Measurements from ENCODE around the gene SLC35G6.
A peak's percentile ranks its signal among the peaks of the same experiment; 100 is the strongest.
"Not testable (repeated sequence)": the region's sequence is repeated elsewhere in the genome, so short reads cannot be mapped to it uniquely, and the experiment has no call there.

SLC35G6 gene

GRCh38 chr17:7479213-7480088 is 1.8 kb upstream of the SLC35G6 start, which contains the start of gene ZBTB4:
TSS of gene ZBTB4 (minus strand) at chr17:7479631. CDS start at chr17:7466801, 12,830 bp downstream.
- DNase-seq (ENCODE audit: low read depth): no peak

DNA sequence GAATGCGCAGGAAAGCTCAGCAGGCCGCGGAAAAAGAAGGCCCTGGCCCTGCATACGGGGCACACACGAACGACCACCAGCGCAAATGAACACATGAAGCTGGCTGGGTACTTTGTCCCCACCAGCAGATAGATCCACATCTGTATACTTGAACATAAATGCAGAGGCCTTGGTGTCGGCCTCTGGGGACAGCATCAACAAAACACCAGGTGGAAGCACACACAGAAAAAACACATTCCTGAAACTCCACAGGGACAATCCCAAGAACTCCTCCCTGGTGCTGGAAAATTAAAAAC is 1.2 kb upstream of the SLC35G6 start:
- DNase-seq (ENCODE audit: low read depth): no peak

- not testable (repeated sequence) for DNase-seq (ENCODE audit: low read depth)
Measured at GRCh38 chr17:7481842-7482741, 846 bp downstream of the SLC35G6 start.

DNA sequence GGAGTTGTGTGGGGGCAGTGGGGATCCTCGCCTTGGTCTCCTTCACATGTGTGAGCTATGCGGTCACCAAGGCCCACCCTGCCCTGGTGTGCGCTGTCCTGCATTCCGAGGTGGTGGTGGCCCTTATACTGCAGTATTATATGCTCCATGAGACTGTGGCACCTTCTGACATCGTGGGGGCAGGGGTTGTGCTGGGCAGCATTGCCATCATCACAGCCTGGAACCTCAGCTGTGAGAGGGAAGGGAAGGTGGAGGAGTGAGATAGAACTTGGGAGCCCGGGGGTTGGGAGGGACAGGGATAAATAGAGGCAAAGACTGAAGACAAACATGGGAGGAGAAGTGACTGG is 1.5 kb downstream of the SLC35G6 start:
- not testable (repeated sequence) for DNase-seq (ENCODE audit: low read depth)

DNA sequence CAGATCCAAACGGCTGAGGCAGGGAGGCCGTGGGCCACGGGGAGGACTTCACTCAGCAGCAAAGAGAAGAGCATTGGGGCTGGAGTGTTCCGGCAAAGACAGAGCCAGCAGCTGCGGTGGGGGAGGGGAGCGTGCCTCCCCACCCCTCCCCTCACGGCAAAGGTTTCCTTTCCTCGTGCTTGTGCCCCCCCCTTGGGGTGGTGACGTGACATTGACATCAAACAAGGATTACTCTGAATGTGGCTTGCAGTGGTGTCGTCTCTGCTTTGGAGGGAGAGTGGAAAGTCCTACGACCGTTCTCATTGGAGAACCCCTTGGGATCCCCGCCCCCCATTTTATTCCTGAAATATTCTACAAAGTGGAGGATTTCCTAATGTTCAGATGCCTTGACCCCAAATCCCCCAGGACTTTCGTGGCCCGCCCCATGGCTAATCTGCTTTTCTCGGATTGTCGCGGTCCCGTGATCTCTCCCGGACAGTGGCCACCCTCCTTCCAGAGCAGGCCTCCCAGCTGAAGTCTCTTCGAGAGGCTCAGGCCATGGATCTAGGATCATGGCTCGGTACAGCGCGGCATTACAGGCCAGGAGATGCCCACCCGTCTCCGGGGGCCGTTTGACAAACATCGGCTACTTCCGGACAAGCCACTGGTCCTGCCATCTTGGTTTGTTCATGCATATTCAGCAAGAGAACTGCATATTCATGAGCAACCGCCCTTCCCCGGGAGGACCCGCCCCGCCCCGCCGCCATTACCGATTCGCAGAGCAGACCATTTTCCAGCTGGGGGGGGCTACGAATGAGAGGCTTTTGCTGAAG is 2.2 kb downstream of the SLC35G6 start:
- DNase-seq (ENCODE audit: low read depth): no peak

DNA sequence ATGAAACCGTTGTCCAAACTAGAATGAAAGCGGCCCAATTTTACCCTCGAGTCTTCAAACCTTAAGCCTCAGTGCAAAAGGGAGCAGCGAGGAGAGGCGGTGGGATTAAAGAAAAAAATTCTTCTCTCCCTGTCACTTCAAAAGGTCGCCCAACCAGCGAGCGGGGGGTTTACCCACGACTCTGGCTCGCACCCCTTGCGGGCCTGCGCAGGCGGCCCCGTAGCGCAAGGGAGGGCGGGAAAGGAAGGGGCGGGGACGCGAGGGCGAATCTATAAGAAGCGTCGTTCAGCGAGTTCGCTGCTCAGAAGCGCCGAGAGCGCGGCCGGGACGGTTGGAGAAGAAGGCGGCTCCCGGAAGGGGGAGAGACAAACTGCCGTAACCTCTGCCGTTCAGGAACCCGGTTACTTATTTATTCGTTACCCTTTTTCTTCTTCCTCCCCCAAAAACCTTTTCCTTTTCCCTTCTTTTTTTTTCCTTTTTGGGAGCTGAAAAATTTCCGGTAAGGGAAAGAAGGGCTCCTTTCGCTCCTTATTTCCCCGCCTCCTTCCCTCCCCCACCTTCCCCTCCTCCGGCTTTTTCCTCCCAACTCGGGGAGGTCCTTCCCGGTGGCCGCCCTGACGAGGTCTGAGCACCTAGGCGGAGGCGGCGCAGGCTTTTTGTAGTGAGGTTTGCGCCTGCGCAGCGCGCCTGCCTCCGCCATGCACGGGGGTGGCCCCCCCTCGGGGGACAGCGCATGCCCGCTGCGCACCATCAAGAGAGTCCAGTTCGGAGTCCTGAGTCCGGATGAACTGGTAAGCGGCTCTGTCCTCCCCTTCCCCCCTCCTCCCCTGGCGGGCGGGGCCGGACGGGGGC is 3.0 kb downstream of the SLC35G6 start, which contains the start of gene POLR2A:
TSS of gene POLR2A (plus strand) at position 300 of the 852 bp plus-strand sequence.
- DNase-seq (ENCODE audit: low read depth): peak; percentile 88

DNA sequence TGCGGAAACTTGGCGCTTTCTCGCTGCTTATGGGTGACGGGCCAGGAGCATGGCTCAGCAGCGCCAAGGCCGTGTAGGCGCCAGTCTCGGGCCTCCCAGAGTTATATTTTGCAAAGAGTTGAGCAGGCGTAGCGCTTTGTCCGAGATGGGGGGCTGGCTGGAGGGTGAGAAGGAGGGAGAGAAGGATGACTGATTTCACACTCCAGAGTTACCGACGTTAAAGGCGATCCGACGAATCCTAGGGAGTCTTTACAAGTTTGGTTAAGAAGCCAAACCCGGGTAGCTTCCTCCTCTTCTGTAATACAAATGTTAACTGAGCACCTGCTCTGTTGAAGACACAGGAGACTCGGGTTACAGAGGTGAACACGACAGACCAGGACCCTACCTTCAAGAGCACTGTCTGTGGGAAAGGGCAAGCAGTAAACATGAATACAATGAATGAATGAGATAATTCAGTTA is 3.7 kb downstream of the SLC35G6 start:
- DNase-seq (ENCODE audit: low read depth): no peak

DNA sequence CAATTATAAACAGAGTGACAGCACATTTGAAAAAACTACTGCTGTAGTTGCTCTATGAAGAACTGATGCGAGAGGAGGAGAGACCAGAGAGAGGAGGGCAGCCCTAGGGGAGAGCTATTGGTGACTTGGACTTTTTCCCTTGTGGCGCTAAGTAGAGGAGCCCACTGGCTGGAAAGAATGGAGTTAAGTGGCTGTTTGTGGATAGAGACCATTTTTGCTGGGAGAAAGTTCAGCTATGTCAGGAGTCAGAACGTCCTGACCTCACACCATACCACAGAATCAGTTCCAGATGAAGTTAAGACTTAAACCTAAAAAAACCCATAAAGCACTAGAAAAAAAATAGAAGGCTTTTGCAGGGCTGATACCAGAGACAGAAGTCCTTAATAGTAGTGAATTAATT is 4.9 kb downstream of the SLC35G6 start:
- DNase-seq (ENCODE audit: low read depth): no peak

DNA sequence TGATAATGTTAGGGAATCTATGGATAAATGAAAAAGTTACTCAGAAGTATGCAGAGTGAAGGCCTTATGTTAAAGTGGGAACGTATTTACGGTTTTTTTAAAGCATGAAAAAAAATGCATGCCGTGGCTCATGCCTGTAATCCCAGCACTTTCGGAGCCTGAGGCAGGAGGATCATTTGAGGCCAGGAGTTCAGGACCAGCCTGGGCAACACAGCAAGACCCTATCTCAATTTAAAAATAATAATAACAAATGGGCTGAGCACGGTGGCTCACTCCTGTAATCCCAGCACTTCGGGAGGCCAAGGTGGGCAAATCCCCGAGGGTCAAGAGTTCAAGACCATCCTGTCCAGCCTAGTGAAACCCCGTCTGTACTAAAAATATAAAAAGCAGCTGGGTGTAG is 8.9 kb downstream of the SLC35G6 start:
- no peak for DNase-seq (ENCODE audit: low read depth)

GRCh38 chr17:7491583-7491982 is 10.3 kb downstream of the SLC35G6 start:
- no peak for DNase-seq (ENCODE audit: low read depth)

GRCh38 chr17:7493941-7494340 is 12.7 kb downstream of the SLC35G6 start:
- DNase-seq (ENCODE audit: low read depth): no peak

GRCh38 chr17:7495906-7496434 is 14.7 kb downstream of the SLC35G6 start:
- no peak for DNase-seq (ENCODE audit: low read depth)

DNA sequence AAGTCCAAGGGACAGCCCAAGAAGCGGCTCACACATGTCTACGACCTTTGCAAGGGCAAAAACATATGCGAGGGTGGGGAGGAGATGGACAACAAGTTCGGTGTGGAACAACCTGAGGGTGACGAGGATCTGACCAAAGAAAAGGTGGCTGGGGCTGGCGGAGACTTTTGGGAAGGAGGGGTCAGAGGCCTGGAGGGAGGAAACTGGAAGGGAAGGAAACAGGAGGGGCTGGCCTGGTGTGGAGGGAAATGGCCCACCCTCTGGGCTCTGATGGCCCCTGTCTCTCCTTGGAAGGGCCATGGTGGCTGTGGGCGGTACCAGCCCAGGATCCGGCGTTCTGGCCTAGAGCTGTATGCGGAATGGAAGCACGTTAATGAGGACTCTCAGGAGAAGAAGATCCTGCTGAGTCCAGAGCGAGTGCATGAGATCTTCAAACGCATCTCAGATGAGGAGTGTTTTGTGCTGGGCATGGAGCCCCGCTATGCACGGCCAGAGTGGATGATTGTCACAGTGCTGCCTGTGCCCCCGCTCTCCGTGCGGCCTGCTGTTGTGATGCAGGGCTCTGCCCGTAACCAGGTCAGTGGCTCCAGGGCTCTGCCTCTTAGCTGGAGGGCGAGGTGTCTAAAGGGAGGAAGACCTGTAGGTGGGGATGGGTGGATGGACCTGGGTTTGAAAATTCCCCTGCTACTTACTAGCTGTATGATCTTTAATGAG is 15.4 kb downstream of the SLC35G6 start:
- no peak for DNase-seq (ENCODE audit: low read depth)

- DNase-seq (ENCODE audit: low read depth): no peak
Measured at GRCh38 chr17:7497228-7497627, 16.0 kb downstream of the SLC35G6 start.

DNA sequence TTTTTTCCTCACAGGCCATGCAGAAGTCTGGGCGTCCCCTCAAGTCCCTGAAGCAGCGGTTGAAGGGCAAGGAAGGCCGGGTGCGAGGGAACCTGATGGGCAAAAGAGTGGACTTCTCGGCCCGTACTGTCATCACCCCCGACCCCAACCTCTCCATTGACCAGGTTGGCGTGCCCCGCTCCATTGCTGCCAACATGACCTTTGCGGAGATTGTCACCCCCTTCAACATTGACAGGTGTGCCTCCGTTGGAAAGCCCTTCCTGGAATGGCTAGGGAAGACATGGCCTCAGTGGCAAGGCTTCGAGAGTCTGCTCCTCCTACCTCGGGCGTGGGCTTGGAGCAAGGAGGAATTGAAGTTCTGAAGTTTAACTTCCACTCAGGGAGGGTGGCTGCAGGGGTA is 16.4 kb downstream of the SLC35G6 start:
- DNase-seq (ENCODE audit: low read depth): no peak

DNA sequence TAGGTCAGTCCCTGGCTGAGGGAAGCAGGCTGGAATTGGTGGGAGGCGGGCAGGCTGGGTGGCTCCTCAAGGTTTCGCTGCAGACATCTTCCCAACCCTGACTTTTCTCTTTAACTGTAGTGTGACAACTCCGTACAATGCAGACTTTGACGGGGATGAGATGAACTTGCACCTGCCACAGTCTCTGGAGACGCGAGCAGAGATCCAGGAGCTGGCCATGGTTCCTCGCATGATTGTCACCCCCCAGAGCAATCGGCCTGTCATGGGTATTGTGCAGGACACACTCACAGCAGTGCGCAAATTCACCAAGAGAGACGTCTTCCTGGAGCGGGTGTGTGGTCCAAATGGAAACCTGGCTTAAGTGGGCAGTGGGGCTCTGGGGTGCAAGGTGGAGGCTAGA is 17.9 kb downstream of the SLC35G6 start:
- DNase-seq (ENCODE audit: low read depth): no peak

DNA sequence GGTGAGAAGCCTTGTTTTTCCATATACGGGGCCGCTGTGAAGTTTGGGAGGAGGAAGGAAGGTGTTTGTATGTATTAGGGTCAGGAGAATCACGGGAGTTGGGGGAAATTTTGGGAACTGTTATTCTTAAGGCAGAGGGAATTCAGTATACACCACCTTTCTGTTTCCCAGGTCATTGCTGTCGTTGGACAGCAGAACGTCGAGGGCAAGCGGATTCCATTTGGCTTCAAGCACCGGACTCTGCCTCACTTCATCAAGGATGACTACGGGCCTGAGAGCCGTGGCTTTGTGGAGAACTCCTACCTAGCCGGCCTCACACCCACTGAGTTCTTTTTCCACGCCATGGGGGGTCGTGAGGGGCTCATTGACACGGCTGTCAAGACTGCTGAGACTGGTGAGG is 20.5 kb downstream of the SLC35G6 start:
- no peak for DNase-seq (ENCODE audit: low read depth)

DNA sequence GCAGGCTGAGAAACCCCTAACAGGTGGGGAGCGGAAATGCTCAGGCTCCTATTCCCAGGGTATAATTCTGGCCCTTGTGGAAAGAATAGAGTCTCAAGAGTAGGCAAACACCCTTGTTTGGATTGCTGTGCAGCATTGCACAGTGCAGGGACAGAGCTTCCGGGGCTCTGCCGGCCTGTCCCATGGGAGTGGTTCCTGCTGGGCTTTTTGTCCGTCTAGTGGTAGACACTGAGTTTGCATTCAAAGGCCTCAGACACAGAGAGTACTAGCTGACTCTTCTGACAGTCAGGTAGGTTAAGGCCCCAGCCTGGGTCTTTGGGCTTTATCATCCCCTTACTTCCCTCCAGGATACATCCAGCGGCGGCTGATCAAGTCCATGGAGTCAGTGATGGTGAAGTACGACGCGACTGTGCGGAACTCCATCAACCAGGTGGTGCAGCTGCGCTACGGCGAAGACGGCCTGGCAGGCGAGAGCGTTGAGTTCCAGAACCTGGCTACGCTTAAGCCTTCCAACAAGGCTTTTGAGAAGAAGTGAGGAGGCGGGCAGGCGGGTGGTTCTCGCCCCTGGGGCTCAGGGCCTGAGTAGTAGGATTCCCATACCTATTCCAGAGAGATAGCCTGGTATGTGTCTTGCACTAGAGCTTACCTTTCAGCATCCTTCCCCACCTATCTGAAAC is 21.1 kb downstream of the SLC35G6 start:
- no peak for DNase-seq (ENCODE audit: low read depth)

GRCh38 chr17:7502987-7503386 is 21.7 kb downstream of the SLC35G6 start:
- DNase-seq (ENCODE audit: low read depth): no peak

GRCh38 chr17:7503521-7503920 is 22.3 kb downstream of the SLC35G6 start:
- no peak for DNase-seq (ENCODE audit: low read depth)

Measured in GM04503 (cell line).